K562 (cell line): ENCODE measurements around the gene PLAAT5. TPM values are rescaled to one million over a fixed set of nuclear protein-coding genes. Genes with fewer than 3 reads are reported as not detected.
"Not testable (repeated sequence)": the region's sequence is repeated elsewhere in the genome, so short reads cannot be mapped to it uniquely, and the experiment has no call there.

ENCODE experiments used
- ATAC-seq: fragments of 200-7000 bp; cut with Tn5 transposase; 3 replicates; pipeline ENCODE4 v1.9.1; 2020; ENCODE audit warnings: moderate library complexity
- BruUV-seq: library from RNA; stranded (reverse); fragments of 400-500 nt; replicated peaks from 2 replicates; lab custom pipeline; 2021; lab: Mats Ljungman, UMichigan
- CTCF ChIA-PET: fragments of 300-600 bp; formaldehyde crosslinking; extraction: SDS; loops from one replicate; lab custom pipeline; 2021; ENCODE audit warnings: low intra/inter-chr PET ratio; lab: Yijun Ruan, JAX
- POLR2A ChIA-PET: fragments of 300-600, 350-650 bp; sonication (Branson Sonifier 250); formaldehyde crosslinking; extraction: SDS; loops from one replicate; lab custom pipeline; 2021; ENCODE audit warnings: antibody characterized with exemption, inconsistent platforms; lab: Yijun Ruan, JAX
- DNase-seq, 4 experiments: peaks; one replicate each; pipeline versions ENCODE4 v3.0.0 to v3.0.0-alpha.2; 2011 to 2018; ENCODE audit warnings: low spot score in 3 of 4, mixed read lengths in 3 of 4; ENCODE audit errors: extremely low read depth in 1 of 4
- FAIRE-seq: peaks from 2 replicates; lab custom pipeline; 2011; peaks lifted over from hg19 to GRCh38; lab: Jason Lieb, UNC
- H2AFZ ChIP-seq: 2 replicates; pipeline ENCODE4 v1.6.0; 2011; ENCODE audit warnings: low read depth, low read length, control low read depth, inconsistent platforms
- H3K27ac ChIP-seq: fragments of 200-600 bp; 3 replicates; pipeline ENCODE4 v1.8.0; 2011; ENCODE audit warnings: low read depth, mild to moderate bottlenecking, control low read depth, inconsistent platforms, low read length, moderate library complexity, mixed read lengths; ENCODE audit errors: extremely low read depth
- H3K27me3 ChIP-seq, 2 experiments: fragments of 300-600 bp in 1 of 2; 2 replicates in 1 of 2; 3 replicates in 1 of 2; pipeline versions ENCODE4 v1.6.0 to v1.8.0; 2011; ENCODE audit warnings: inconsistent platforms in 2 of 2, low read length in 2 of 2, mild to moderate bottlenecking in 1 of 2, mixed read lengths in 1 of 2, moderate library complexity in 1 of 2; ENCODE audit not compliant: control insufficient read depth in 2 of 2, insufficient read depth in 2 of 2
- H3K36me3 ChIP-seq: fragments of 300-600 bp; 3 replicates; pipeline ENCODE4 v1.8.0; 2011; ENCODE audit warnings: mild to moderate bottlenecking, low read length, inconsistent platforms; ENCODE audit not compliant: control insufficient read depth, insufficient read depth
- H3K4me1 ChIP-seq, 2 experiments: fragments of 200-600 bp in 1 of 2; replicated peaks in 1 of 2; 2 replicates in 1 of 2; 3 replicates in 1 of 2; pipeline versions ENCODE4 v1.5.1 to v1.8.0; 2011; ENCODE audit warnings: inconsistent platforms in 2 of 2, low read length in 2 of 2, mild to moderate bottlenecking in 1 of 2, mixed read lengths in 1 of 2, moderate library complexity in 1 of 2; ENCODE audit not compliant: control insufficient read depth in 2 of 2, insufficient read depth in 2 of 2
- H3K4me2 ChIP-seq: 2 replicates; pipeline ENCODE4 v1.6.1; 2011; ENCODE audit warnings: low read length, control low read depth, inconsistent platforms, mixed read lengths; ENCODE audit not compliant: insufficient read depth
- H3K4me3 ChIP-seq: fragments of 200-600 bp; sonication (generic), shearing (Covaris generic); 2 replicates; pipeline ENCODE4 v1.5.1; 2016; ENCODE audit warnings: control low read depth, inconsistent platforms
- H3K79me2 ChIP-seq: fragments of 200-600 bp; 3 replicates; pipeline ENCODE4 v1.8.0; 2011; ENCODE audit warnings: low read length, inconsistent platforms; ENCODE audit not compliant: control insufficient read depth, insufficient read depth
- H3K9ac ChIP-seq, 2 experiments: 2 replicates each; pipeline versions ENCODE4 v1.6.0 to v1.6.1; 2011; ENCODE audit warnings: low read depth in 2 of 2, low read length in 2 of 2, control low read depth in 1 of 2, inconsistent platforms in 1 of 2, mild to moderate bottlenecking in 1 of 2, mixed read lengths in 1 of 2; ENCODE audit not compliant: insufficient read depth in 1 of 2
- H3K9me1 ChIP-seq: one replicate; pipeline ENCODE4 v1.6.0; 2011; ENCODE audit warnings: inconsistent platforms, mild to moderate bottlenecking, low read length, moderate library complexity; ENCODE audit not compliant: control insufficient read depth, insufficient read depth
- H3K9me3 ChIP-seq: replicated peaks from 2 replicates; pipeline ENCODE4 v1.5.1; 2011; ENCODE audit warnings: low read depth, low read length, inconsistent platforms; ENCODE audit not compliant: control insufficient read depth, insufficient read depth
- H4K20me1 ChIP-seq: replicated peaks from 2 replicates; pipeline ENCODE4 v1.6.1; 2011; ENCODE audit warnings: low read length, inconsistent platforms, mixed read lengths; ENCODE audit not compliant: control insufficient read depth, insufficient read depth
- ERF ChIP-seq: fragments of 450-650 bp; formaldehyde crosslinking; IDR thresholded peaks from 2 replicates; pipeline ENCODE4 v1.4.0; 2020; ENCODE audit warnings: mild to moderate bottlenecking, mixed read lengths
- PTTG1 ChIP-seq: fragments of 450-650 bp; IDR thresholded peaks from 2 replicates; pipeline ENCODE4 v1.6.1; 2016; ENCODE audit warnings: low read depth, mild to moderate bottlenecking, missing genetic modification characterization, missing compliant biosample characterization
- RREB1 ChIP-seq: fragments of 250-450 bp; sonication (Bioruptor Pico); IDR thresholded peaks from 2 replicates; pipeline ENCODE4 v1.4.0; 2020
- ZNF165 ChIP-seq: fragments of 250-450 bp; sonication (Bioruptor Pico); IDR thresholded peaks from 2 replicates; pipeline ENCODE4 v1.4.0; 2020; ENCODE audit warnings: borderline replicate concordance
- WGBS: fragments of 100-300 bp; shearing (Covaris generic); methylation state at CpG from one replicate; pipeline ENCODE4 v1.1.6; 2016; ENCODE audit warnings: low coverage, mixed read lengths; ENCODE audit not compliant: insufficient coverage; ENCODE audit errors: missing lambda C conversion rate; 5-methylcytosine and 5-hydroxymethylcytosine counted together
- in situ Hi-C: fragments of 300-500 bp; cut with MboI; formaldehyde crosslinking; loops from 4 replicates; pipeline ENCODE4 v1.15.0; 2018; ENCODE audit warnings: inconsistent platforms, mixed read lengths
- intact Hi-C: fragments of 100-400 bp; cut with micrococcal nuclease; formaldehyde crosslinking; loops from 2 replicates; pipeline ENCODE4 v1.14.2; 2022
- polyA plus RNA-seq, 8 experiments: library from polyadenylated mRNA; depleted of rRNA in 4 of 8; stranded (reverse) in 5 of 8; unstranded in 3 of 8; fragments of >200 nt; fragmentation: Nextera tagmentation in 2 of 8; fragmentation: Illumina TruSeq in 1 of 8; extraction: Ambion mirVana in 2 of 8; extraction: Trizol in 1 of 8; gene quantifications; 2 replicates each; pipeline versions ENCODE4 v1.2.1 to v1.2.3, GENCODE V29; 2011 to 2014; ENCODE audit warnings: inconsistent platforms in 1 of 8, missing spikeins in 1 of 8
- total RNA-seq, 7 experiments: library from RNA; depleted of rRNA in 6 of 7; stranded (reverse); fragments of >200 nt in 6 of 7; fragmentation: Illumina TruSeq in 2 of 7; extraction: Trizol in 2 of 7; gene quantifications; 2 replicates each; pipeline versions ENCODE4 v1.2.1 to v1.2.3, GENCODE V29; 2011 to 2021; ENCODE audit warnings: low replicate concordance in 1 of 7

PLAAT5 gene
- total and polyA plus RNA-seq, 9 of the 15 experiments (the other 6 are each of a cell fraction or from before 2014, with no cell fraction given), result not detected

DNA sequence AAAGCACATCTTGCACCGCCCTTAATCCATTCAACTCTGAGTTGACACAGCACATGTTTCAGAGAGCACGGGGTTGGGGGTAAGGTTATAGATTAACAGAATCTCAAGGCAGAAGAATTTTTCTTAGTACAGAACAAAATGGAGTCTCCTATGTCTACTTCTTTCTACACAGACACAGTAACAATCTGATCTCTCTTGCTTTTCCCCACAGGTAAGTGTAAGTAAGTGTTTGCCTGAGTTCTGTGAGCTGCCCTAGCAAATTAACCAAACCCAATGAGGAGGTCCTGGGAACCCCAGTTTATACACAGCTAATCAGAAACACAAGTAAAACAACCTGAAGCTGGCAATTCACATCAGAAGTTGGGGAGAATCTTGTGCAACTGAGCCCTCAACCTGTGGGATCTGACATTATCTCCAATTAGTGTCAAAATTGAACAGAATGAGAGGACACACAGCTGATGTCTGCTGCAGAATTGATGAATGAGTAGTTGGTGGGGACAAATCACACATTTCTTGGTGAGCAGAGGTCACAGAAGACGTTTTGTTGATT, 37.8 kb upstream of the PLAAT5 start (continued):
- TF ChIP-seq RREB1 (peak; percentile 42; the same call in 1 of the 2 replicates), ZNF165 (CRISPR knock-in tag) (0 out of 2 replicates have a peak, but pooled peaks have one; percentile 19), PTTG1 (tag) (peak; percentile 79), ERF (CRISPR knock-in tag) (0 out of 2 replicates have a peak, but pooled peaks have one; percentile 61)

GRCh38 chr11:63528156-63528555, 37.2 kb upstream of the PLAAT5 start:
- intact Hi-C loops, H3K27me3 ChIP-seq, CTCF ChIA-PET, H3K79me2 ChIP-seq, H3K27ac ChIP-seq, H3K9me3 ChIP-seq, POLR2A ChIA-PET, in situ Hi-C loops, H3K36me3 ChIP-seq, H3K9ac ChIP-seq, BruUV-seq, H3K4me3 ChIP-seq, DNase-seq, H3K4me2 ChIP-seq, H2AFZ ChIP-seq, H3K9me1 ChIP-seq, FAIRE-seq, ATAC-seq, H4K20me1 ChIP-seq: not testable (repeated sequence)
- 27% methylated on average over 8 of the region's 11 CpGs for WGBS
- H3K4me1 ChIP-seq, result peaks cover 0 to 28% of the 10 kb centered on the region in 2 experiments; a peak in 4 of 5 replicates
